SK-N-SH (cell line): ENCODE results near the gene GH2.
"Not testable (repeated sequence)": the region's sequence is repeated elsewhere in the genome, so short reads cannot be mapped to it uniquely, and the experiment has no call there.

Source experiments
- CHD2 ChIP-seq: fragments of 150-350 bp; IDR thresholded peaks from 2 replicates; pipeline ENCODE4 v1.6.1; 2018; ENCODE audit warnings: low read length; ENCODE audit not compliant: partially characterized antibody
- EP300 ChIP-seq, 2 experiments: IDR thresholded peaks; 2 replicates each; pipeline versions ENCODE4 v1.4.0 to v1.6.1; 2012; ENCODE audit warnings: borderline replicate concordance in 1 of 2, low read depth in 1 of 2, low read length in 1 of 2
- FOSL2 ChIP-seq: IDR thresholded peaks from 2 replicates; pipeline ENCODE4 v1.4.0; 2012; ENCODE audit warnings: low read depth, mild to moderate bottlenecking, moderate library complexity, borderline replicate concordance
- SIN3A ChIP-seq: IDR thresholded peaks from 2 replicates; pipeline ENCODE4 v1.6.1; 2012; ENCODE audit warnings: low read depth, mild to moderate bottlenecking, low read length, moderate library complexity, borderline replicate concordance
- SMC3 ChIP-seq: IDR thresholded peaks from 2 replicates; pipeline ENCODE4 v1.6.1; 2012; ENCODE audit warnings: low read depth, low read length, improper control_type of control experiment
- YY1 ChIP-seq: IDR thresholded peaks from 2 replicates; pipeline ENCODE4 v1.4.0; 2012; ENCODE audit warnings: low read depth, mild to moderate bottlenecking
- TF ChIP-seq, protein P1 (sequence below): fragments of 200-600 bp; sonication (generic); IDR thresholded peaks from 2 replicates; pipeline ENCODE4 v1.6.1; 2017; ENCODE audit warnings: antibody characterized with exemption, mild to moderate bottlenecking, moderate library complexity
- TF ChIP-seq, protein P2 (sequence below): IDR thresholded peaks from 2 replicates; pipeline ENCODE4 v1.6.1; 2012; ENCODE audit warnings: mild to moderate bottlenecking, low read depth, low read length, moderate library complexity
- TF ChIP-seq, protein P3 (sequence below): IDR thresholded peaks from 2 replicates; pipeline ENCODE4; 2012
- TF ChIP-seq, protein P4 (sequence below): fragments of 150-350 bp; IDR thresholded peaks from 2 replicates; pipeline ENCODE4 v1.6.1; 2017; ENCODE audit warnings: antibody characterized with exemption, low read length, low read depth, borderline replicate concordance

DNA sequence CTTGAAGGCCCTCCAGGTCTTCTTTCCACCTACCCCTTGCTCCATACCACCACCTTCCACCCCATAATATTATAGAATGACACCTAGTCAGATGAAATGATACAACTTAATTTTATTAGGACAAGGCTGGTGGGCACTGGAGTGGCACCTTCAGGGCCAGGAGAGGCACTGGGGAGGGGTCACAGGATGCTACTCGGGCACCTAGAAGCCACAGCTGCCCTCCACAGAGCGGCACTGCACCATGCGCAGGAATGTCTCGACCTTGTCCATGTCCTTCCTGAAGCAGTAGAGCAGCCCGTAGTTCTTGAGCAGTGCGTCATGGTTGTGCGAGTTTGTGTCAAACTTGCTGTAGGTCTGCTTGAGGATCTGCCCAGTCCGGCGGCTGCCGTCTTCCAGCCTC lies 13.1 kb upstream of the GH2 start:
- TF ChIP-seq, protein P1, sequence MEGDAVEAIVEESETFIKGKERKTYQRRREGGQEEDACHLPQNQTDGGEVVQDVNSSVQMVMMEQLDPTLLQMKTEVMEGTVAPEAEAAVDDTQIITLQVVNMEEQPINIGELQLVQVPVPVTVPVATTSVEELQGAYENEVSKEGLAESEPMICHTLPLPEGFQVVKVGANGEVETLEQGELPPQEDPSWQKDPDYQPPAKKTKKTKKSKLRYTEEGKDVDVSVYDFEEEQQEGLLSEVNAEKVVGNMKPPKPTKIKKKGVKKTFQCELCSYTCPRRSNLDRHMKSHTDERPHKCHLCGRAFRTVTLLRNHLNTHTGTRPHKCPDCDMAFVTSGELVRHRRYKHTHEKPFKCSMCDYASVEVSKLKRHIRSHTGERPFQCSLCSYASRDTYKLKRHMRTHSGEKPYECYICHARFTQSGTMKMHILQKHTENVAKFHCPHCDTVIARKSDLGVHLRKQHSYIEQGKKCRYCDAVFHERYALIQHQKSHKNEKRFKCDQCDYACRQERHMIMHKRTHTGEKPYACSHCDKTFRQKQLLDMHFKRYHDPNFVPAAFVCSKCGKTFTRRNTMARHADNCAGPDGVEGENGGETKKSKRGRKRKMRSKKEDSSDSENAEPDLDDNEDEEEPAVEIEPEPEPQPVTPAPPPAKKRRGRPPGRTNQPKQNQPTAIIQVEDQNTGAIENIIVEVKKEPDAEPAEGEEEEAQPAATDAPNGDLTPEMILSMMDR: not testable (repeated sequence)
- TF ChIP-seq CHD2; SIN3A; FOSL2; EP300 (IDR thresholded peaks at IDR 0.05; ENCODE audit: borderline replicate concordance in 1 of 2, low read depth in 1 of 2, low read length in 1 of 2); SMC3; YY1: not testable (repeated sequence)
- TF ChIP-seq, protein P2, sequence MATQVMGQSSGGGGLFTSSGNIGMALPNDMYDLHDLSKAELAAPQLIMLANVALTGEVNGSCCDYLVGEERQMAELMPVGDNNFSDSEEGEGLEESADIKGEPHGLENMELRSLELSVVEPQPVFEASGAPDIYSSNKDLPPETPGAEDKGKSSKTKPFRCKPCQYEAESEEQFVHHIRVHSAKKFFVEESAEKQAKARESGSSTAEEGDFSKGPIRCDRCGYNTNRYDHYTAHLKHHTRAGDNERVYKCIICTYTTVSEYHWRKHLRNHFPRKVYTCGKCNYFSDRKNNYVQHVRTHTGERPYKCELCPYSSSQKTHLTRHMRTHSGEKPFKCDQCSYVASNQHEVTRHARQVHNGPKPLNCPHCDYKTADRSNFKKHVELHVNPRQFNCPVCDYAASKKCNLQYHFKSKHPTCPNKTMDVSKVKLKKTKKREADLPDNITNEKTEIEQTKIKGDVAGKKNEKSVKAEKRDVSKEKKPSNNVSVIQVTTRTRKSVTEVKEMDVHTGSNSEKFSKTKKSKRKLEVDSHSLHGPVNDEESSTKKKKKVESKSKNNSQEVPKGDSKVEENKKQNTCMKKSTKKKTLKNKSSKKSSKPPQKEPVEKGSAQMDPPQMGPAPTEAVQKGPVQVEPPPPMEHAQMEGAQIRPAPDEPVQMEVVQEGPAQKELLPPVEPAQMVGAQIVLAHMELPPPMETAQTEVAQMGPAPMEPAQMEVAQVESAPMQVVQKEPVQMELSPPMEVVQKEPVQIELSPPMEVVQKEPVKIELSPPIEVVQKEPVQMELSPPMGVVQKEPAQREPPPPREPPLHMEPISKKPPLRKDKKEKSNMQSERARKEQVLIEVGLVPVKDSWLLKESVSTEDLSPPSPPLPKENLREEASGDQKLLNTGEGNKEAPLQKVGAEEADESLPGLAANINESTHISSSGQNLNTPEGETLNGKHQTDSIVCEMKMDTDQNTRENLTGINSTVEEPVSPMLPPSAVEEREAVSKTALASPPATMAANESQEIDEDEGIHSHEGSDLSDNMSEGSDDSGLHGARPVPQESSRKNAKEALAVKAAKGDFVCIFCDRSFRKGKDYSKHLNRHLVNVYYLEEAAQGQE: not testable (repeated sequence)
- TF ChIP-seq, protein P3, sequence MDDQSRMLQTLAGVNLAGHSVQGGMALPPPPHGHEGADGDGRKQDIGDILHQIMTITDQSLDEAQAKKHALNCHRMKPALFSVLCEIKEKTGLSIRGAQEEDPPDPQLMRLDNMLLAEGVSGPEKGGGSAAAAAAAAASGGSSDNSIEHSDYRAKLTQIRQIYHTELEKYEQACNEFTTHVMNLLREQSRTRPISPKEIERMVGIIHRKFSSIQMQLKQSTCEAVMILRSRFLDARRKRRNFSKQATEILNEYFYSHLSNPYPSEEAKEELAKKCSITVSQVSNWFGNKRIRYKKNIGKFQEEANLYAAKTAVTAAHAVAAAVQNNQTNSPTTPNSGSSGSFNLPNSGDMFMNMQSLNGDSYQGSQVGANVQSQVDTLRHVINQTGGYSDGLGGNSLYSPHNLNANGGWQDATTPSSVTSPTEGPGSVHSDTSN: not testable (repeated sequence)
- TF ChIP-seq, protein P4, sequence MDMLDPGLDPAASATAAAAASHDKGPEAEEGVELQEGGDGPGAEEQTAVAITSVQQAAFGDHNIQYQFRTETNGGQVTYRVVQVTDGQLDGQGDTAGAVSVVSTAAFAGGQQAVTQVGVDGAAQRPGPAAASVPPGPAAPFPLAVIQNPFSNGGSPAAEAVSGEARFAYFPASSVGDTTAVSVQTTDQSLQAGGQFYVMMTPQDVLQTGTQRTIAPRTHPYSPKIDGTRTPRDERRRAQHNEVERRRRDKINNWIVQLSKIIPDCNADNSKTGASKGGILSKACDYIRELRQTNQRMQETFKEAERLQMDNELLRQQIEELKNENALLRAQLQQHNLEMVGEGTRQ: not testable (repeated sequence)
